GM23248 (cell line): ENCODE data around the gene TMEM35B.
"Not testable (repeated sequence)": the region's sequence is repeated elsewhere in the genome, so short reads cannot be mapped to it uniquely, and the experiment has no call there.

ENCODE experiments used
- EZH2 ChIP-seq: fragments of 200-600 bp; sonication (generic); IDR thresholded peaks from 2 replicates; pipeline ENCODE4 v1.6.1; 2018; ENCODE audit warnings: antibody characterized with exemption, mild to moderate bottlenecking; ENCODE audit not compliant: insufficient read depth, poor library complexity, severe bottlenecking
- EZH2phosphoT487 ChIP-seq: fragments of 200-600 bp; sonication (generic); IDR thresholded peaks from 2 replicates; pipeline ENCODE4 v1.6.1; 2018; ENCODE audit warnings: antibody characterized with exemption, moderate library complexity, mild to moderate bottlenecking, low read depth; ENCODE audit not compliant: insufficient read depth

DNA sequence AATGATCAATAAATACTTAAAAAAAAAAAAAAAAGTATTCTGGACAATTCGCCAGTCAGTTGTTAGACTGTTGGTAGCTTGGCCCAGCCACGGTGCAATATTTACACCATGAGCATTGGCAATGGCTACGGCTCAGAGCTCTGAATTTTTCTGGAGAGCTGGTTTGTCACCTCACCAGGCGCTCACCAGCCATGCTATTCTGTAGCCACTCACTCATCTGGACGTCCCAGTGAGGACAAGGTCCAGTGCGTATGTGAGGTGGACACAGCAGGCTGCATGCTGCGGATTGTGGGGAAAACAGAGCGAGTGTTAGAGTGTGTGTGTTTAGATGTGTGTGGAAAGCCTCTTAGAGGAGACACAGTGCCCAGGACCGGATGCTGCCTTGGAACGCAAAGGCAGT, 36.4 kb downstream of the TMEM35B start:
- not testable (repeated sequence) for TF ChIP-seq EZH2, EZH2phosphoT487
